ENCODE results near the gene COL16A1.

COL16A1 gene

DNA sequence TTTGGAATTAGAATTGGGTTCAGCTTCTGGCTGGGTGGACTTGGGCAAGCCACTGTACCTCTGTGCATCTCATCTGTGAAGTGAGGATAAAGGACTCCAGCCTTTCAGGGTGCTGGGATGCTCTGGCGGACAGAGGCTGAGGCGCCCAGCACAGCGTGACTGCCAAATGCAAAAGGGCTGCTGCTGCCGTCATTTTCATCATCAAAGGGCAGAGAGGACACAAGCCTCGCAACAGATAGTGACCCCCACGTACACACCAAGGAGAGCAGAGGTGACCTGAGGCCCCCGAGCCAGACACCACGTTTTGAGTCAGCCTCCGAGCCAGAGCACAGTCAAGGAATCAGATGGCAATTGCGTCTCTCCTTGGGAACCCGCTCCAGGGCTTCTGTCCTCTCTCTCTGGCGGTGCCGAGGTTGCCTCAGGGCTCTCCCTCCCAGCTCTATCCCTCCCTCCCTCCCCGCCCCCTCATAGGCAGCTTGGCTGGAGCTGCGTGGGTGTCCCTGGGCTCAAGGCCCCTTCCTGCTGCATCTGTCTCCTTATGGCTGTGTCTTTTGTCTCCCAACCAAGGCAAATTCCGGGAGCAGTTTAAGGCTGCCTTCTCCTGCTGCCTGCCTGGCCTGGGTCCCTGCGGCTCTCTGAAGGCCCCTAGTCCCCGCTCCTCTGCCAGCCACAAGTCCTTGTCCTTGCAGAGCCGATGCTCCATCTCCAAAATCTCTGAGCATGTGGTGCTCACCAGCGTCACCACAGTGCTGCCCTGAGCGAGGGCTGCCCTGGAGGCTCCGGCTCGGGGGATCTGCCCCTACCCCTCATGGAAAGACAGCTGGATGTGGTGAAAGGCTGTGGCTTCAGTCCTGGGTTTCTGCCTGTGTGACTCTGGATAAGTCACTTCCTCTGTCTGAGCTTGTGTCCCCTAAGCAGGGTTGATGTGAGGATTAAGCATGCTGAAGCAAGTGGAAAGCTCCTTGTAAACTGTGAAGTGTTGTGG is 77.3 kb downstream of the COL16A1 start:
- TF ChIP-seq, protein P1, sequence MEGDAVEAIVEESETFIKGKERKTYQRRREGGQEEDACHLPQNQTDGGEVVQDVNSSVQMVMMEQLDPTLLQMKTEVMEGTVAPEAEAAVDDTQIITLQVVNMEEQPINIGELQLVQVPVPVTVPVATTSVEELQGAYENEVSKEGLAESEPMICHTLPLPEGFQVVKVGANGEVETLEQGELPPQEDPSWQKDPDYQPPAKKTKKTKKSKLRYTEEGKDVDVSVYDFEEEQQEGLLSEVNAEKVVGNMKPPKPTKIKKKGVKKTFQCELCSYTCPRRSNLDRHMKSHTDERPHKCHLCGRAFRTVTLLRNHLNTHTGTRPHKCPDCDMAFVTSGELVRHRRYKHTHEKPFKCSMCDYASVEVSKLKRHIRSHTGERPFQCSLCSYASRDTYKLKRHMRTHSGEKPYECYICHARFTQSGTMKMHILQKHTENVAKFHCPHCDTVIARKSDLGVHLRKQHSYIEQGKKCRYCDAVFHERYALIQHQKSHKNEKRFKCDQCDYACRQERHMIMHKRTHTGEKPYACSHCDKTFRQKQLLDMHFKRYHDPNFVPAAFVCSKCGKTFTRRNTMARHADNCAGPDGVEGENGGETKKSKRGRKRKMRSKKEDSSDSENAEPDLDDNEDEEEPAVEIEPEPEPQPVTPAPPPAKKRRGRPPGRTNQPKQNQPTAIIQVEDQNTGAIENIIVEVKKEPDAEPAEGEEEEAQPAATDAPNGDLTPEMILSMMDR (IDR thresholded peaks at IDR 0.05): no peak

DNA sequence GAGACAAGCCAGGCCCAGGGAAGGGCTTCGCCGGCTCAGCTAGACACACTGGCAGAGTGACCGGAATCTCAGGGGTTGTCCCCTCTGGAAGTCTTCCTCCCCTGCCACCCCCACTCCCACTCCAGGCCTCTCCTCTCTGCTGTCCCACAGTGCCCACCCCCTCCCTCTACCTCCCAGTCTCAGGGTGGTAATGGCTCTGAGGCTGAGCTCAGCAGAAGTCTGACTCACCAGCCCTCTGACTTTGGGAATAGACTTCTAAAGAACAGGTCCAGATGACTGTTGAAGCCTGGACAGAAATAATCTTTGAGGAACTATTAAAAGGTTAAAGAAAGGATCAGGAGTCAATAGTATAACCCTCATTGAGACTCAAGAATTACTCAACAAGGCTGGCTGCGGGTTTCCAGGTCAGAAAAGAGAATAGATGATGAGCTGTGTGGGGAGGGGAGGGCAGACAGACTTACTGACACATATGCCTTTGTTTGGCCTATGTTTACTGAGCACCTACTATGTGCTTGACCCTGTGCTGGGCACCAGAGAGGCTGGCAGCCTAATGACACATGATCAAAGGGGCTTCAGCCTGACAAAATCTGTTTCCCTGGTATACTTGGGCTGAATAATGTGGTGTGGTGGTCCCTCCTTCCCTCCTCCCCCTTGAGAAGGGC is 78.1 kb downstream of the COL16A1 start:
- TF ChIP-seq, protein P1 (IDR thresholded peaks at IDR 0.05): no peak

DNA sequence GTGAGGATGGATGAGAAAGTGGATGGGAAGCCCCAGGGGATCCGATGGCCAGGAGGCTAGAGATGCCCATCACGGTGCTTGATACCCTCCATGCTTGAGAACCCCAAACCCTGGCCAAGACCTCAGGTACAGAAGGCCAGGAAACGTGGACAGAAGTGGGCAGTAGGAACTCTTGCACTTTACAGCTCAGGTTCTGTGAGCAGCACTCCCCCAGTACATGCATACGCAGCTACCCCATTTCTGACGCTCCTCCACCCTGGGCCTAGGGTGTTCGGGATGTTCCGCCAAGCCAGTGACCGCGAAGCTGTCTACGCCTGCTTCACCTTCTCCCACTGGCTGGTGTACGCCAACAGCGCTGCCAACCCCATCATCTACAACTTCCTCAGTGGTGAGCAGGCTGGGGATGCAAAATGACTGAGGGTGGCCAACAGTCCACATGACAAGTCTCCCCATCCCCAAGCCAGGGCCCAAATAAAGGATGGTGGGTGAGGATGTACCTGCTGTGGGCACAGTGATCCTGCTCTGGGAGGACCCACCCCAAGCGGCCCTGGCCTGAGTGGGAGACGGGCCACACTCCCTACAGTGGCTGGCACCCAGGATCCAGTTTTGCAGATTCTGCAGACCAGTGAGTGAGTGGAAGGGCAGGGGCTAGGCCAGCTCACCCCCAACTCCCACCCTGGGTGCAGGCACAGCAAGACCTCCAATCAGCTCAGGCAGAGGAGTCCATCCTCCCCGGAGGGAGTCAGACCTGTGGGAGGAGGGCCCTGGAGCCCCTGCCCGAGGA is 78.9 kb downstream of the COL16A1 start:
- TF ChIP-seq, protein P1 (IDR thresholded peaks at IDR 0.05): no peak

DNA sequence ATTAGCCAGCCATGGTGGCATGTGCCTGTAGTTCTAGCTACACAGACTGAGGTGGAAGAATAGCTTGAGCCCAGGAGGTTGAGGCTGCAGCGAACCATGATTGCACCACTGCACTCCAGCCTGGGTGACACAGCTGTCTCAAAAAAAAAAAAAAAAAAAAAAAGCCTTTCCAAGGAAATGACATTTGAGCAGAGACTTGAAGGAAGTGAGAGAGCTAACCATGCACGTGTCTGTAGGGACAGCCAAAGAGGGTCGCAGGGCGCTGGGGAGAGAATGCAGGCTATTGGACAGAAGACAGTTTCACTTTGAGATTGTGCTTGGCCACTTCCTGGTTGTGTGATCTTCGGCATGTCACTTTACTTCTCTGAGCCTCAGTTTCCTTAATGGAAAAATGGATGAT is 79.5 kb downstream of the COL16A1 start:
- TF ChIP-seq, protein P1 (IDR thresholded peaks at IDR 0.05): no peak

DNA sequence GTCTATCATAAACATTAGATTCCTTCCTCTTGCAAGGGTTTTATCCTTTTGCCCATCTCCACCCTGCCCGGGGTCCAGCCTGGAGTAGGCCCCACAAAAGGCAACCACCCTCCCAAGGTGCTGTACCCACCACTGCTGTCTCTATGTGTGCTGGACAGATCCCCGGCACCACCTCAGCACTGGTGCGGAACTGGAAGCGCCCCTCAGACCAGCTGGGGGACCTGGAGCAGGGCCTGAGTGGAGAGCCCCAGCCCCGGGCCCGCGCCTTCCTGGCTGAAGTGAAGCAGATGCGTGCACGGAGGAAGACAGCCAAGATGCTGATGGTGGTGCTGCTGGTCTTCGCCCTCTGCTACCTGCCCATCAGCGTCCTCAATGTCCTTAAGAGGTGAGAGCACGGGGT is 80.5 kb downstream of the COL16A1 start:
- TF ChIP-seq, protein P1 (IDR thresholded peaks at IDR 0.05): no peak

DNA sequence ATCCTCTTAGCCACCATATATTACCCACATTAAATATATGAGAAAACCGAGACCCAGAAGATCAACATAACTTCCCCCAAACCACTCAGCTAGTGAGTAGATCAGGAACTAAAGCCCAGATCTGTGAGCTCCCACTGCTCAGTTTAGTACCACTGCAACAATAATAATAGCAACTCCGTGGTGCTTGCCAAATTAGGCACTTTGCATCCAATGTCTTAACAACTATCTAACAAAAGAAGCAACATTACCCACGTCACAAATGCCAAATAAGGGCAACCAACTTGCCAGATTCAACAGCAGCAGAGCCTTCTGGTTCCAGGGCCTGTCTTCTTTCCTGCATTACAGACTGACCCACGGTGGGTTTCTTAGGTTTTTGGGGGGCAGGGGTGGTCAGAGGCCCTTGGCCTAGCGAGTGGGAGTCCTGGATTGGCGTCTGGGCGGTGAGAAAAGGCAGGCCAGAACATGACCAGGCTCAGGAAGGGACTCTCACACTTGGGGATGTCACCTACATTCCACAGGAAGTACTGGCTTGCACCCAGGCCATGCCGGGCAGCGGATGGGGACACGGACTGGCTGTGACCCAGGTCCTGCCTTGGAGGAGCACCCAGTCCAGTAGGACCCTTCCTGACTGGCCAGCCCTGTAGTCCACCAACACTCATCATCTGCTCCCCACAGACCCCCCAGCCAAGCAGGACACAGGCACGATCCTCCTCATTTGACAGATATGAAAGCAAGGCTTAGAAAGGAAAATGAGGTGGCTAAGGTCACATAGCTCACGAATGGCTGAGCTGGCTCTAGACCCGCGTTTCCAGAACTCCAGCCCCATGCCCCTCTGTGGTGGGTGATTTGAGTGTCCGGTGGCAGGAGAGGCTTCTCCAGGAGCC is 81.7 kb downstream of the COL16A1 start:
- TF ChIP-seq, protein P1 (IDR thresholded peaks at IDR 0.05): no peak

Measured in LNCAP (cell line).